Thoracic aorta (tissue), 2 donors: ENCODE measurements around the gene CASQ1. TPM values are rescaled to one million over a fixed set of nuclear protein-coding genes. Genes with fewer than 3 reads are reported as not detected.
A peak's percentile ranks its signal among the peaks of the same experiment; 100 is the strongest.

Experiments used
- ATAC-seq: fragments of 150-250 bp; one replicate; pipeline ENCODE4 v1.8.0; 2017; ENCODE audit warnings: low read depth; ENCODE audit not compliant: insufficient number of reproducible peaks, low FRiP score
- DNase-seq: peaks from one replicate; pipeline ENCODE4 v3.0.0-alpha.2; 2020; ENCODE audit warnings: low spot score
- H3K27ac ChIP-seq, 2 donors: fragments of 200-600 bp; sonication (generic); 1 replicate in 1 of 2; 2 replicates in 1 of 2; pipeline ENCODE4 v1.5.1; 2016; ENCODE audit warnings: mild to moderate bottlenecking in 2 of 2, moderate library complexity in 2 of 2
- H3K27me3 ChIP-seq: fragments of 200-600 bp; sonication (generic); replicated peaks from 2 replicates; pipeline ENCODE4 v1.6.0; 2016; ENCODE audit warnings: mild to moderate bottlenecking; ENCODE audit not compliant: insufficient read depth
- H3K36me3 ChIP-seq: fragments of 200-600 bp; sonication (generic); one replicate; pipeline ENCODE4 v1.5.1; 2016
- H3K4me1 ChIP-seq, 2 donors: fragments of 200-600 bp; sonication (generic); 1 replicate in 1 of 2; 2 replicates in 1 of 2; pipeline versions ENCODE4 v1.5.1 to v1.6.0; 2016; ENCODE audit warnings: low read depth in 2 of 2, mild to moderate bottlenecking in 1 of 2; ENCODE audit not compliant: control insufficient read depth in 1 of 2
- H3K4me3 ChIP-seq: fragments of 200-600 bp; sonication (generic); 2 replicates; pipeline ENCODE4 v1.5.1; 2016; ENCODE audit warnings: mild to moderate bottlenecking
- H3K9me3 ChIP-seq: fragments of 200-600 bp; sonication (generic); 2 replicates; pipeline ENCODE4 v1.5.1; 2016
- total RNA-seq, 2 donors: library from RNA; depleted of rRNA; stranded (reverse); fragments of >200 nt; gene quantifications; one replicate each; pipeline versions ENCODE4 v1.1.0 to v1.2.3, GENCODE V29; 2016
- TF ChIP-seq, protein P1 (sequence below): fragments of 200-600 bp; sonication (generic); IDR thresholded peaks from one replicate; pipeline ENCODE4 v1.5.1; 2019; ENCODE audit warnings: antibody characterized with exemption

CASQ1 gene
- total RNA-seq, 2 donors from 2014 or later = 6.0 to 10.7 TPM

DNA sequence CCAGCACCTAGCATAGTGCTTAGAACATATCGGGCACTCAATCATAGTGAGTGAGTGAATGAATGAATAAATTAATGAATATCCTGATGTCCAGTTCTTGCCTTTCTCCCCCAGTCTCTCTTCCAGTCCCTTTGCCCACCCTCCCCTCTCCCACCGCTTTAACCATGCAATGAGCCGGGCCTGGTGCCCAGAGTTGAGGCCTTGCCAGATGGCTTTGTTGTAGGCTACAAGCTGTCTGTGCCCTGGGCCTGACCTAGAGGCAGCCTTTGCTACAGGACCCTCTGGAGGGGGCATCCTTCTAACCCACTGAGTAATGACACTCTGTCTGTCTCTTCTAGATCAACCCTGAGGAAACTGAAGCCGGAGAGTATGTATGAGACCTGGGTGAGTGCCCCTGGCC lies 6.9 kb downstream of the CASQ1 start:
- Histone ChIP-seq H3K4me1 (peaks cover 6 to 15% of the 10 kb centered on the region in 2 donors), H3K4me3 (no peak overlapping the region), H3K9me3 (no peaks in the 10 kb centered on the region), H3K27me3 (no peaks in the 10 kb centered on the region), H3K27ac (no peak overlapping the region), H3K36me3 (no peaks in the 10 kb centered on the region)
- DNase-seq = no peak
- TF ChIP-seq, protein P1, sequence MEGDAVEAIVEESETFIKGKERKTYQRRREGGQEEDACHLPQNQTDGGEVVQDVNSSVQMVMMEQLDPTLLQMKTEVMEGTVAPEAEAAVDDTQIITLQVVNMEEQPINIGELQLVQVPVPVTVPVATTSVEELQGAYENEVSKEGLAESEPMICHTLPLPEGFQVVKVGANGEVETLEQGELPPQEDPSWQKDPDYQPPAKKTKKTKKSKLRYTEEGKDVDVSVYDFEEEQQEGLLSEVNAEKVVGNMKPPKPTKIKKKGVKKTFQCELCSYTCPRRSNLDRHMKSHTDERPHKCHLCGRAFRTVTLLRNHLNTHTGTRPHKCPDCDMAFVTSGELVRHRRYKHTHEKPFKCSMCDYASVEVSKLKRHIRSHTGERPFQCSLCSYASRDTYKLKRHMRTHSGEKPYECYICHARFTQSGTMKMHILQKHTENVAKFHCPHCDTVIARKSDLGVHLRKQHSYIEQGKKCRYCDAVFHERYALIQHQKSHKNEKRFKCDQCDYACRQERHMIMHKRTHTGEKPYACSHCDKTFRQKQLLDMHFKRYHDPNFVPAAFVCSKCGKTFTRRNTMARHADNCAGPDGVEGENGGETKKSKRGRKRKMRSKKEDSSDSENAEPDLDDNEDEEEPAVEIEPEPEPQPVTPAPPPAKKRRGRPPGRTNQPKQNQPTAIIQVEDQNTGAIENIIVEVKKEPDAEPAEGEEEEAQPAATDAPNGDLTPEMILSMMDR = no peak
- ATAC-seq = no peak

GRCh38 chr1:160200786-160201185 lies 10.4 kb downstream of the CASQ1 start:
- peaks cover 4 to 9% of the 10 kb centered on the region in 2 donors for H3K4me1 ChIP-seq
- DNase-seq (no peak), ATAC-seq (no peak)
- no peaks in the 10 kb centered on the region for H3K9me3 ChIP-seq
- TF ChIP-seq, protein P1 = no peak
- H3K4me3 ChIP-seq = no peak overlapping the region
- H3K27ac ChIP-seq = no peak overlapping the region
- no peaks in the 10 kb centered on the region for H3K27me3 ChIP-seq
- H3K36me3 ChIP-seq = no peaks in the 10 kb centered on the region

DNA sequence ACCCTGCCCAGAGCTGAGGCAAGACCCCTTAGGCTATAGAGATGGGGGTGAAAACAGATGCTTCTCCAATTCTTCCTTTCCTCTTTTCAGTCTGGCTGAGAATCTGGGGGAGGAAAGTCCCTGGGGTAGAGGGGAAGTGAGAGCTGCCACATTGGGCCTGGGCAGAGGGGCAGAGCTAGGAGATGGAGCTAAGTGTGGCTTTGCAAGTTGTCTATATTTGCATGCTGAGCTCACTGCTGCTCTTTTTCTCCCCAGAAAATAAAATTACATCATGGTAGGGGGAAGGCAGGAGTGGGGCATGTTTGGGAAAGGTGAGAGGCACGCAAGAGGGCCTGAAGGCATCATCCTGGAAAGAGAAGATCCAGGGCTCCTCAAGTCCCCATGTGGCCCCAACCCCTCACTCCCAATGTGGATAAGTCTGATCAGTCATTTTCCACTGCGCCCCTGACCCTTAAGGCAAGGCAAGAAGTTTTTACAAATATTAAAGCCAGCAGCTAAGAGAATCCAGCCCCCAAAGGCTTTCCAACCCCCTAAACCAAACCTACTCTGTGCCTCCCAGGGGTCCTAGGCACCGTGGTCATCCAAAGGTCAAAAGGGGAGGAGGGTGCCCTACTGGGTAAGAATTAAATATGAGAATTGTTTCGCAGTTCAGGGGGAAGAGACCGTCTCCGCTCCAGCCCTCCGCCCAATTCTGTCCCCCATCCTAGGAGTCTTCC lies 14.3 kb downstream of the CASQ1 start:
- ATAC-seq (no peak), DNase-seq (no peak)
- Histone ChIP-seq H3K9me3 (no peaks in the 10 kb centered on the region), H3K4me1 (peaks cover 31 to 48% of the 10 kb centered on the region in 2 donors), H3K27me3 (no peaks in the 10 kb centered on the region), H3K27ac (peak overlapping the region; percentile 90 to 95), H3K4me3 (peak overlapping the region; percentile 94), H3K36me3 (no peaks in the 10 kb centered on the region)
- TF ChIP-seq, protein P1 = no peak

DNA sequence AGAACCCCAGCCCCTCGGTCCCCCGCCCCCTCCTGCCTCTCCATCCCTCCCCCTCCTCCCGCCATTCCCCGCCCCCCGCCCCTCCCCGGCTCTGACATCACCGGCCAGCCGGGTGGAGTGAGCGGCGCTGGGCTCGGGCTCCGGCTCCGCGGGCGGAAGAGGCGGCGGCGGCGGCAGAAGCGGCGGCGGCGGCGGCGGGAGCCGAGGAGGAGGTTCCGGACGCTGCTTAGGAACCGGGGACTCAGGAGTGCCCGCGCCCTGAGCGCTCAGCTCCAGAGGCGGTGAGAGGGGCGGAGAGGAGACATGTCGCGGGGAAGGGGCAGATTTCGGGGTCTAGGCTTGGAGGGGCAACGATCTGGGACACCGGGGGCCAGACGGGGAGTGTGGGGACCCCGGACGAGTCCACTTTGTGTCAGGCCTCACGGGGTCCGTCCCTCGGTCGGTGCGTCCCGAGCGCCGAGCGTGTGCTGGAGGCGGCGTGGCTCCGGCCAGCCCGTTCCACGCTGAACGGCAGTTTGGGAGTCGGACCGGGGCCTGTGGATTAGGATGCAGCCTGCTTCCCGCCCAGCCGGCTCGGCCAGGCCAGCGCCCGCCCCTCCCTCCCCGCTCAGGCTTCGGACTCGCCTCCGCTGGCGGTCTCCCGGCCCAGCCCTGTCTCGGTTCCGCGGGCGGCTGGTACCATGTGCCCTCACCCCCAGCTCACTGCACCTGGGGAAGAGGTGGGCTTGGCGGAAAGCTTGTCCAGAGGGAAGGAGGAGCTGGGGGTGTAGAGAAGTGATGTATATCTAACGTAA lies 15.1 kb downstream of the CASQ1 start, which contains the start of gene PEA15:
TSS of gene PEA15 (plus strand) at position 143 of the 794 bp plus-strand sequence. CDS start 6,161 bp downstream, outside the sequence.
- Histone ChIP-seq H3K4me1 (peaks cover 39 to 55% of the 10 kb centered on the region in 2 donors), H3K4me3 (peak within 1 kb of the TSS; percentile 94), H3K27me3 (no peaks in the 10 kb centered on the region), H3K36me3 (no peaks in the 10 kb centered on the region), H3K27ac (peak within 1 kb of the TSS; percentile 90 to 95), H3K9me3 (no peaks in the 10 kb centered on the region)
- TF ChIP-seq, protein P1 = no peak
- ATAC-seq (peak; percentile 52), DNase-seq (no peak)

- H3K4me3 ChIP-seq = peak overlapping the region; percentile 94
- H3K27me3 ChIP-seq = no peaks in the 10 kb centered on the region
- peaks cover 40 to 61% of the 10 kb centered on the region in 2 donors for H3K4me1 ChIP-seq
- H3K9me3 ChIP-seq = no peaks in the 10 kb centered on the region
- peak overlapping the region; percentile 90 to 95 for H3K27ac ChIP-seq
- ATAC-seq (peak; percentile 53), DNase-seq (peak; percentile 43)
- TF ChIP-seq, protein P1 = no peak
- H3K36me3 ChIP-seq = no peaks in the 10 kb centered on the region
Observed at GRCh38 chr1:160206036-160206389, 15.6 kb downstream of the CASQ1 start.
